IPS-18c (cell line): ENCODE data around the gene TNRC18.
"Not testable (repeated sequence)": the region's sequence is repeated elsewhere in the genome, so short reads cannot be mapped to it uniquely, and the experiment has no call there.

Experiments
- H3K4me3 ChIP-seq: 2 replicates; pipeline ENCODE4 v1.7.0; 2013; ENCODE audit warnings: low read depth, mild to moderate bottlenecking, low read length, moderate library complexity; ENCODE audit not compliant: insufficient read depth
- H3K9me3 ChIP-seq: one replicate; pipeline ENCODE4 v1.6.1; 2013; ENCODE audit warnings: mild to moderate bottlenecking, low read length, moderate library complexity; ENCODE audit not compliant: control insufficient read depth, insufficient read depth

Gene TNRC18

DNA sequence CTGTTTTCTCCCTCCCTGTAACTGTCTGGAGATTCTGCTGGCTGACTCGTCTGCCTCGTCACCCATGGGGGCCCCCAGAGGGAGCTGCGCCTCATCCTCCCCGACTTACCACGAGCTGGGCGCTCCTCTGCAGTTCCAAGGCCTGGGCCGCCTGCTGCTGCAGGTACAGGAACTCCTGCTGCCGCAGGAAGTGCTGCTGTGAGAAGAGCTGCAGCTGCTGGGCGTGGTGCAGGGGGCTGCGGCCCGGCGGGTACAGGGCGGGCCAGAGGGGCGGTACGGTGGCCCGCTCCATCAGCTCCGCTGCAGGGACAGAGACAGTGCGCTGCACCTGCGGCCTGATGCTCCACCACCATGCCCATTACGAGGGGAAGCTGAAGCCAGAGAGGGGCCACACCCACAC lies 47.7 kb downstream of the TNRC18 start:
- H3K4me3 ChIP-seq = no peak overlapping the region
- no peaks in the 10 kb centered on the region for H3K9me3 ChIP-seq

DNA sequence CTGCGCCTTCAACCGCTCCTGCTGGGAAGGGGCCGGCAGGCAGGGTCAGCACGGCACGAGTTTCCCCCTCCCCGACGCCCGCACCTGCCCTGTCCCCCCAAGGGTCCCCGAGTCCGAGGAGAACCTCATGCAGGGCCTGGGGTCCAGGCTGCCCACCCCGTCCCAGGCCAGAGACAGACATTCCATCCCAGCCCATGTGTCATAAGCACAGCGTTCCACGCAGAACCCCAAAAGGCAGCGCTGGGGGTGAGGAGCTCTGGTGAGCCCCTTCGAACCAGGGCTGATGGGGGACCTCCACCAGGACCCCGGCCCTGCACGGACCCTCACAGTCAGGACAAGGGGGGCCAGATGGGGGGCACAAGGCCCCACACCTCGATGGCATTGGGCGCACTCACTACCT lies 49.2 kb downstream of the TNRC18 start:
- H3K4me3 ChIP-seq = no peak overlapping the region

DNA sequence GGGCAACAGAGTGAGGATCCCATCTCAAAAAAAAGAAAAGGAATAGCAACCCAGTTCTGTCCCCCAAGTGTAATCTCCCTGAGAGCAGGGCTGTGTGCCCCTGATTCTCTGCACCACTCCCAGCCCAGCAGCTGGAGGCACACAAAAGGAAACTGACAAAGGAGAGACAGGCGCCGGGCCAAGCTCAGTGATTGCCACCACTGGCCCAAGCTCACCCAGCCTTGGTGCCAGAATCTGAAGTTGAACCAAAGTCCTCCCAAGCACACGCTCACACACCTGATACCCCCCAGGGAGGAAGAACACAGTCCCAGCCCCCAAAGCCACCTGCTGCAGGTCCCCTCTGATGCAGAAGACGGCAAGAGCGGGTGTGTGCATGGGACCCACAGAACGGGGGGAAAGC lies 50.3 kb downstream of the TNRC18 start:
- no peak overlapping the region for H3K4me3 ChIP-seq
- no peaks in the 10 kb centered on the region for H3K9me3 ChIP-seq

More for the DNA sequence above, 49.2 kb downstream of the TNRC18 start:
- H3K9me3 ChIP-seq = no peaks in the 10 kb centered on the region

DNA sequence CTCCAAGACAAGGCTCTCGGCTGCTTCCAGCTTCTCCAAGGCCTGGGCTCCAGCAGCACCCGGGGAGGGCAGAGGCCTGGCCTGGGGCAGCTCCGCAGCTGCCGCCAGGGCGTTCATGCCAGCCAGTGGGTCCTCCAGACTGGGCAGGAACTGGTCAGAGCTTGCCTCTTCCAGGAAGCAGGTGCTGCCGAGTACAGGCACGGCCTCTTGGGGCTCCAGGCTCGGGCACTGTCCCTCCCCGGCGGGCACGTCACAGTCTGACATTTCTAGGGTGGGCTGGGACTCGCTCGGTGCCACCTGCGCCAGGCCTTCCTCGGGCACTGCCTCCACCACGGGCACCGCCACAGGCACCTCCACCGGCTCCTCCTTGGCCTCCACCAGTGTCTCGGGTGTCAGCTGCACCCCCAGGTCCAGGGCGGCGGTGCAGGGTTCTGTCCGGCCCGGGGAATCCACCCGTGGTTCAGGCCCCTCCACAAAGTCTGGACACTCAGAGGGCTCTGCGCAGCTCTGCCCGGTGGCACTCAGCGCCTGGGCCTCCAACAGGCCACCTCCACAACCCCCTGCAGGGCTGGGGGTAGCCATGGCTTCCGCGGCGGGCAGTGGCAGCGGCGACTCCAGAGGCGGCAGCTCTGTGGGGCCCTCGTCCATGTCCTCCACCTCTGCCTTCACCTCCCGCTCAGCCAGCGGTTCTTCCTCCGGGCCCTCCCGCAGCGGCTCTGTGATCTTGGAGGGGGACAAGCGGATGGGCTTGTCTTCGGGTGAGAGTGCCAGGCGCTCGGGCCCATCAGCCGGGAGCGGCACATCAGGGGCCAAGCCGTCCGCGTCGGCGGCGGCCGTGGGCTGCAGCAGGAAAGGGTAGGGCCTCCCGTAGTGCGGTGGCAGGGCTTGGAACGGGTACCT lies 52.9 kb downstream of the TNRC18 start:
- H3K9me3 ChIP-seq = no peaks in the 10 kb centered on the region
- H3K4me3 ChIP-seq = no peak overlapping the region

DNA sequence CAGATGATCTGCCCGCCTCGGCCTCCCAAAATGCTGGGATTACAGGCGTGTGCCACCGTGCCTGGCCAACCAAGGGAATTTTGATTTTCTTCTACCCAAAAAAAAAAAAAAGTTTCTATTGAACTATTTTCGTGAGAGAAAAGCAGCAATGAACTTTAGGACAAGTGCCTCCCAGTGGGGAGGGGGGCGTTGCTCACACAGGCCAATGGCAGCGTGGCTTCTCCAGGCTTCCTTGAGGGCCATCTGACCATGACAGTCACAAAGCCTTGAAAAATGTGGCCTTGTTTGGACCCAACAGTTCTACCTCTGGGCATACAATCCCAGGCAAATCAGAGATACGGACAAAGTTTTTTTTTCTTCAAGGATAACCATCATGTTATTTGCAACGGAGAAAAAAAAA lies 56.0 kb downstream of the TNRC18 start:
- Histone ChIP-seq H3K9me3 (no peaks in the 10 kb centered on the region), H3K4me3 (no peak overlapping the region)

DNA sequence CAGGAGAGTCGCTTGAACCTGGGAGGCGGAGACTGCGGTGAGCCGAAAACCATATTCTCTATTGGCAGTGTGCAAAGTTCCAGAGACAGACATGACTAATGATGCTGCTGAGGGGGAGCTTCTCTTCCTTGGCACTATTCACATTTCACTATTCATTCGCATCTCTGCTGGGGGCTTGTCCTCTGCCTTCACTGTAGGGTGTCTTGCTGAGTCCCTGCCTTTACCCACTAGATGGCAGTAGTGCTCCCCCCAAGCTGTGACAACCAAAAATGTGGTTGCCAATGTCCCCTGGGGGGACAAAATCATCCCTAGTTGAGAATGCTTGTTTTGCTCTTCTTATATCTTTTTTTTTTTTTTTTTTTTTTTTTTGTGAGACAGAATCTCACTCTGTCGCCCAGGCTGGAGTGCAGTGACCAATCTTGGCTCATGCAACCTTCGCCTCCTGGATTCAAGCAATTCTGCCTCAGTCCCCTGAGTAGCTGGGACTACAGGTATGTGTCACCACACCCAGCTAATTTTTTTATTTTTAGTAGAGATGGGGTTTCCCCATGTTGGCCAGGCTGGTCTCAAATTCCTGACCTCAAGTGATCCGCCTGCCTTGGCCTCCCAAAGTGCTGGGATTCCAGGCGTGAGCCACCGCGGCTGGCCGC lies 57.5 kb downstream of the TNRC18 start:
- not testable (repeated sequence) for H3K9me3 ChIP-seq, H3K4me3 ChIP-seq

DNA sequence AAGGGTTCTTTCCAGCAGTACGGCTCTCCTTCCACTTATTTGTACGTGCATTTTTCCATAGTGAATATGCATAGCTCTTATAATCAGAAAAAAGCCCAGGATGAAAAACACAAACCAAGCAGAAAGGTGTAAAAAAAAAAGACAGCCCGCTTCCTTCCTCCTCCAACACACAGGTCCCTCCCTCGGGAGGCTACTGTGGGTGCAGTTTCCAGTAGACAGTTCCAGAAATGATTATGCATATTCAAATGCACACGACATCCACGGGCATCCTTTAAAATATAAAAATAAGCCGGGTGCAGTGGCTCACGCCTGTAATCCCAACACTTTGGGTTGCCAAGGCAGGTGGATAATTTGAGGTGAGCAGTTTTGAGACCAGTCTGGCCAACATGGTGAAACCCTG lies 59.9 kb downstream of the TNRC18 start:
- no peak overlapping the region for H3K4me3 ChIP-seq
- no peaks in the 10 kb centered on the region for H3K9me3 ChIP-seq

DNA sequence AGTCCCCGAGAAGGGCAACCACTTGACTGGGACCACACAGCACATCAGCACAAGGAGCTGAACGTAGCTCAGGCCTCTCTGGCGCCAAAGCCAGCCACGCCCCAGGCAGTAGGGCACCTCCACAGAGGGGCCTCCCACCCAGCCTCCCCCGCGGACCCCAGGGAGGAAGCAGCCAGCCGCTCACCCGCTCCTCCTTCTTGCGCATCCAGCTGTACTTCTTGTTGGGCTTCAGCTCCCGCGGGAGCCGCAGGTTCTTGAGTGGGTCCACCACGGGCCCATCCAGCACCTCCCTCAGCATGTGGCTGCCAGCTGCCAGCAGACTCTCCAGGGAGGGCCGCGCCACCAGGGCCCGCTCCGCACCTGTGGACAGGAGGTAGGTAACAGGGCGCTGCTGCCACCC lies 61.2 kb downstream of the TNRC18 start:
- Histone ChIP-seq H3K4me3 (no peak overlapping the region), H3K9me3 (no peaks in the 10 kb centered on the region)

DNA sequence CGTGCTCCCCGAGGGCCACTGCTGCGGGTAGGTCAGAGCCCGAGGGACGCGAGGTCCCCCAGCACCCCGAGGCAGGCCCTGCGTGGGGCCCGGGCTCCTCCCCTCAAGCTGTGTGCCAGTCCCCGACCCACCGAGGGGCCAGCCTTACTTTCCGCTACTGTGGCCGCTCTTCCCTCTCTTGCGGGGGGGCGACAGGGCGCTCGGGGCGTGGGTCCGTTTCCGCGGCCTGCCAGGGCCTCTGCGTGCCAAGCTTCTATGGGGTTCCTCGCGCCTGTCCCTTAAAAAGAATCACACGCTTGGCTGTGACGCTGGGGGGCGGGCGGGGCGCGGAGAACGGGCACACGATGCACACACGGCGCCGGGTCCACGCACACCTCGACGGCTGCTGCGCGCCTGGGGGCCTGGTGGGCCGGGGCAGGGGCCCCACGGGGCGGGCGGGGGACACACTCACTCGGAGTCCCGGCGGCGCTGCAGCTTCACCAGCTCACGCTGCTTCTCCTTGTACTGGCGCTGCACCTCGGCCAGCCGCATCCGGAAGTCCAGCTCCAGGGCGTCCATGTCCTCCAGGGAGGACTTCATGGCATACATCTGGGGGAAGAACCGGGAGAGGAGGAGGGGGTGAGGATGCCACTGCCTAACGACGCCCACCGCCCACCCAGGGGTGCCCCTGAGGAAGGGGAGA lies 62.0 kb downstream of the TNRC18 start:
- no peaks in the 10 kb centered on the region for H3K9me3 ChIP-seq
- H3K4me3 ChIP-seq = no peak overlapping the region

DNA sequence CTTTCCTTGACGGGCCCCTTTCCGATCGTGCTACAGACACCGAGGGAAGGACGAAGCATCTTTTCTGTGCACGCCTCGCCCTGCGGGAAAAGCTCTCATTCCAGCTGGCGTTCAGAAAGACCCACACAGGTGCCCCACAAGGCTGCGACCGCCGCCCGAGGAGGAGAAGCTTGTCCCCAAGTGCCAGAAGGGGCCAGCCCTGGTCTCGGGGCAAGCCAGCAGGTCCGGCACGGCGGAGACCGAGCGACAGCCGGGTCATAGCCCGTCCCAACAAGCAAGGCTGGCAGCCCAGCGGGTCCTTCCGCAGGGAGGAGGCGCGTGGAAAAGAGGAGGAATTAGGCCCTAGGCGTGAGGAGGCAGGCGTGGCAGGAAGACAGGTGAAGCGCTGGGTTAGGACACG lies 62.7 kb downstream of the TNRC18 start:
- Histone ChIP-seq H3K4me3 (no peak overlapping the region), H3K9me3 (no peaks in the 10 kb centered on the region)

DNA sequence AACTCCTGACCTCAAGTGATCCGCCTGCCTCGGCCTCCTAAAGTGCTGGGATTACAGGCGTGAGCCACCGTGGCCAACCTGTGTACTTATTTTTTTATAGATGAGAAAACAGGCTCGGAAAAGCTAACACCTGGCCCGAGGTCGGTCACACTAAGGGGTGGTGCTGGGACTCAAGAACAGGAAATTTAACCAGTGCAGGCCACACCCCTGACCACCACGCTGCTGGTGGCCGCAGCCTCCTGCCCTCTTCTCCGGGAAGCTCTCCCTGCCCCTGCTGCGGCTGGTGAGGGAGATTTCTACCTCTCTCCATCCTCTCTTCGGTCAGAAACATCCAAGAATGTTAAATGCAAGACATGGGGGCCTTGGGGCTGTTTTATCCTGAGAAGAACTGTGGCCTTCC lies 63.2 kb downstream of the TNRC18 start:
- Histone ChIP-seq H3K9me3 (no peaks in the 10 kb centered on the region), H3K4me3 (no peak overlapping the region)

DNA sequence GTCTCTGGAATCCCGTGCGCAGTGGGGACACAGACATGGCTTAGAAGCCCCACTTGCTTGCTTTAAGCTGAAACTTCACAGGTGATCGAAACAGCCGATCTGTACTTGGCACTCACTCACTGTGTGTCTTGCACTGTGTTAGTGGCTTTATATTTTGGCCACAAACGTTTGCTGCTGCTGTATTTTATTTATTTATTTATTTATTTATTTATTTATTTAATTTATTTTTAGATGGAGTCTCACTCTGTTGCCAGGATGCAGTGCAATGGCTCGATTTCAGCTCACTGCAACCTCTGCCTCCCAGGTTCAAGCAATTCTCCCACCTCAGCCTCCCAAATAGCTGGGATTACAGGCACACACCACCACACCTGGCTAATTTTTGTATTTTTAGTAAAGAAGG lies 63.6 kb downstream of the TNRC18 start:
- H3K4me3 ChIP-seq, H3K9me3 ChIP-seq: not testable (repeated sequence)

DNA sequence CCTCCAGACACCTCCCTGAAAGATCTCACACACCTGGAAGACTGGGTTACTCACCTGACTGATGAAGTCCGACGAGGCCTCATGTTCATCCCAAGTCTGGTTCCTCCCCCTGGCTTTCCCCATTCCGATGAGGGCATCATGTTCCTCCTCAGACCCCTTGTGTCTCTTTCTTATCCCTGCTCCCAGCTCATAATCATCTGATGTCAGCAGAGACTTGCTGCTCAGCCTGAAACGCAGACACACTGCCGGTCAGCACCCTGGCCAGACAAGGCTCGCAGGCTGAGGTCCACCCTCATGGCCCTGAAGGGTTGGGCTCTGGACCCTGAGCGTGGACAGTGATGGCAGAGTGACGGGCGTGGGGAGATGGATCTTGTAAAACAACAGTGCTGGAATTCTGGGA lies 64.3 kb downstream of the TNRC18 start:
- Histone ChIP-seq H3K9me3 (no peaks in the 10 kb centered on the region), H3K4me3 (no peak overlapping the region)

DNA sequence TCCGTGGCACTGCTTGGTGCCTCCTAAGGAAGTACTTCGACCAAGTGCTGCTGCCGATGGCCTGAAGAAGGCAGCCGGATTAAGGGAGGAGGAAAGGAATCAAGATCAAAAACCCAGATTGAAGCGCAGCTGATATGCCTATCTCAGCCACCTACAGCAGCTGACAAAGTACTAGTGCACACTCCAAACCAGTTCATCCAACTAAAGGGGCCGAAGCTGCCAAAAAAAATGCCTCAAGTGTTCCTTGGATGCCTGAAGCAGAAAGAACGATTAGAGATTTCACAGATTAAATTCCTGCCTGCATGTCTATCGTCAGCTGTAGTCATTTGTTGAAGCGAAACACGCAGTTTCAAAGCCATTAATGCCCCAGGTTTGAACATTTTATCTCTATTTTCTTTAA lies 65.7 kb downstream of the TNRC18 start:
- Histone ChIP-seq H3K9me3 (no peaks in the 10 kb centered on the region), H3K4me3 (no peak overlapping the region)

DNA sequence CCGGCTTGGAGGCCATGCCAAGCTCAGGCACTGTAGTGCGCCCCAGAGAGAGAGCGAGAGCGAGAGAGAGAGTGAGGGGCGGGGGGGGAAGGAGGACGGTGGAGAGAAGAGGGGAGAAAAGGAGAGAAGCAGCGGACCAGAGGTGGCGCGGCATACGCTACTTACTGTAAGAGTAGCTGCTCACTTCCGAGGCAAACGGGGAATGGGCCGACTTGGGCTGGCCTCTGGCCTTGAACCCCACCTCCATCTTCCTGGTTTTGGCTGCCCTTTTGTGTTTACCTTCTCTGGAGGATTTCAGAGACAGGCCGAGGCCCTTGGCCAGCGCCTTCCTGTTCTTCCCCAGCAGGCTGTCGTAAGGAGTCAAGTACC lies 66.9 kb downstream of the TNRC18 start:
- no peak overlapping the region for H3K4me3 ChIP-seq
- H3K9me3 ChIP-seq = no peaks in the 10 kb centered on the region

DNA sequence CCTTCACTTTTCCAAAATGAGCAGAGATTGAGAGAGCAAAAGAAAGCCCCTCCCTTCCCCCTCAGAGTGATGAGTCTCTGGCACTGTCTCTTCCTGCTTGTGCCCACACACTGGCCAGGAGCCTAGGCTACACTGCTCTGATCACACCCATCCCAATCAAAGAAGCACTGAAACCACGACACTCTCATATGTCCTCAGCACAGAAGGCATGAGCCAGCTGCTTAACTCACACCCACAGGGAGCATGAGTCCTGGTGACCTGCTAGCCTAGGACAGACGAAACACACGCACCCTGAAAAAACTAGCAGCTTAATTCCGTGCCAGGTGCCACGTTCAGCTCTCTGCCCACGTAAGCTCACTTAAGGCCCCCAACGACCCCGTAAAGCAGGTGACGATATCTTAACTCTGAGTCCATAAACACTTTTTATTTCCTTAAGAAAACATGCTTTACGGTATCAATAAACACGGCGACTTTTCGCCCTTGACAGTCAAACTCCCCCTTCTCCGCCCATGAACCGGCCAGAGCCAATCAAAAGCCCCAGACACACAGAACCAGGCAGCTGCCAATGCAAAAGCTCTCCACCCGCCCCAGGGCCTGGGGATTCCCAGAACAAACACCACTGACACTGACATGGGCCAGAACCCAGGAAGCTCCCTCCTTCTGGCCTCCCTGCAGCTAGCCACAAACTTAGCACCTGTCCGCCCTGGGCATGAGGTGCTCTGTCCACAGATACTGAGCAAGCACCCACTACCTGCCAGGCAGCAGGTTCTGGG lies 69.0 kb downstream of the TNRC18 start:
- no peaks in the 10 kb centered on the region for H3K9me3 ChIP-seq
- no peak overlapping the region for H3K4me3 ChIP-seq

DNA sequence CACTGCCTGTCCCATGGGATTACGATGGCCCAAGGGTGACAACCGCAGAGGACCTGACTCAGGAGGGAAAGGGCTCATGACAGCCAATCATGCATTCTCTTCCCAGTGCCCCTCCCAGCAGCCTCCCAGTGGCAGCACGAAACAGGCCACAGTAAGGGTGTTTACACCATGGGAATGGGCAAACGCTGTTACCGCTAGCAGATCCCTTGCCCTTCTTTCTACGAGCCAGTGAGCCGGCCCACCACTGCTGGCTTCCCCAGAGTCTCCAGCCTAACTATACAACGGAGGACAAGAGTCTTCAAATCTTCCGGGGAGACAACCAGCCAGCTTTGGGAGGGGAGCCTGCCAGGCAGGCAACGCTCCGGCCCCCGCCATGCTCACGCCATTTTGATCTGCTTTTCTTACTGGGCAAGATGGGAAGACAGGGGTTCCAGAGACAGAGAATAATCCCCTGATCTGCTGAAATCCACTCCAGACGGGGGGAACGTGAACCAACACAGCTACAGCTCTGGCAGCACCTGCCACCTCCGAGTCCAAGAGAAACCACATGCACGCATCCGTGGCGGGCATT lies 71.1 kb downstream of the TNRC18 start:
- Histone ChIP-seq H3K4me3 (no peak overlapping the region), H3K9me3 (no peaks in the 10 kb centered on the region)
